HUES48 (cell line): ENCODE measurements around the gene RMC1.

Experiments used
- H3K27ac ChIP-seq: one replicate; pipeline ENCODE4 v1.7.0; 2013; ENCODE audit warnings: low read depth, low read length, inconsistent platforms
- H3K27me3 ChIP-seq: 2 replicates; pipeline ENCODE4 v1.6.1; 2013; ENCODE audit warnings: mild to moderate bottlenecking, low read length; ENCODE audit not compliant: control insufficient read depth, insufficient read depth
- H3K36me3 ChIP-seq: 2 replicates; pipeline ENCODE4 v1.6.1; 2013; ENCODE audit warnings: low read length; ENCODE audit not compliant: control insufficient read depth, insufficient read depth
- H3K4me1 ChIP-seq: 2 replicates; pipeline ENCODE4 v1.6.1; 2013; ENCODE audit warnings: mild to moderate bottlenecking, low read length; ENCODE audit not compliant: control insufficient read depth, insufficient read depth
- H3K4me3 ChIP-seq: 2 replicates; pipeline ENCODE4 v1.5.1; 2013; ENCODE audit warnings: mild to moderate bottlenecking, low read depth, low read length
- H3K9ac ChIP-seq: 2 replicates; pipeline ENCODE4 v1.6.1; 2013; ENCODE audit warnings: mild to moderate bottlenecking, low read depth, low read length, moderate library complexity
- H3K9me3 ChIP-seq: 2 replicates; pipeline ENCODE4 v1.6.1; 2013; ENCODE audit warnings: low read length; ENCODE audit not compliant: control insufficient read depth, insufficient read depth

Gene RMC1

GRCh38 chr18:23560186-23560585 lies 56.9 kb downstream of the RMC1 start:
- H3K27ac ChIP-seq = no peak overlapping the region
- no peaks in the 10 kb centered on the region for H3K9me3 ChIP-seq
- H3K36me3 ChIP-seq = peaks cover 81% of the 10 kb centered on the region

GRCh38 chr18:23563377-23564043 lies 60.2 kb downstream of the RMC1 start:
- H3K36me3 ChIP-seq = peaks cover 82% of the 10 kb centered on the region
- no peak overlapping the region for H3K4me3 ChIP-seq
- no peak overlapping the region for H3K9ac ChIP-seq
- no peaks in the 10 kb centered on the region for H3K27me3 ChIP-seq
- H3K27ac ChIP-seq = no peak overlapping the region
- no peaks in the 10 kb centered on the region for H3K4me1 ChIP-seq
- H3K9me3 ChIP-seq = no peaks in the 10 kb centered on the region

More at GRCh38 chr18:23560186-23560585, 56.9 kb downstream of the RMC1 start:
- Histone ChIP-seq H3K27me3 (no peaks in the 10 kb centered on the region), H3K9ac (no peak overlapping the region), H3K4me1 (no peaks in the 10 kb centered on the region), H3K4me3 (no peak overlapping the region)

- no peak overlapping the region for H3K9ac ChIP-seq
- H3K36me3 ChIP-seq = peaks cover 88% of the 10 kb centered on the region
- H3K27ac ChIP-seq = no peak overlapping the region
- H3K4me1 ChIP-seq = no peaks in the 10 kb centered on the region
- H3K9me3 ChIP-seq = no peaks in the 10 kb centered on the region
- H3K4me3 ChIP-seq = no peak overlapping the region
- no peaks in the 10 kb centered on the region for H3K27me3 ChIP-seq
Measured at GRCh38 chr18:23565916-23566547, 62.7 kb downstream of the RMC1 start.

DNA sequence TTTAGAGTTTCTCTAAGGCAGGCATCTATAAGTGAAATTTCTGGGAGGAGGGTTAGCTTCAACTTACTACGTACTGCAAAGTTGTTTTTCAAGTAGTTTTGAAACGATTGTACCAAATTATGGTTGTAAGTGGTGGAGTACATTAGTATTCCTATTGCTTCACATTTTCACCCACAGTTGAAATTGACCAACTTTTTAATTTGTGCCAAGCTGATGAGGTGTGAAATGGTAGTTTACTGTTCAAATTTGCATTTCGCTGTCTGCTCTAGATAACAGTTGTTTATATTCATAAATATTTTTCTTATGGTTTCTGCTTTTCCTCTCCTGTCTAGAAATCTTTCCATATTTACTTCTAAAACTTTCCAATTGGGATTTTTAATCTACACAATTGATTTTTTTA lies 64.4 kb downstream of the RMC1 start:
- no peak overlapping the region for H3K27ac ChIP-seq

GRCh38 chr18:23568281-23569138 lies 65.2 kb downstream of the RMC1 start:
- H3K27ac ChIP-seq = no peak overlapping the region
- no peak overlapping the region for H3K9ac ChIP-seq
- 0 out of 2 replicates have a peak, but pooled peaks cover under 1% of the 10 kb centered on the region for H3K4me1 ChIP-seq
- H3K36me3 ChIP-seq = peaks cover 94% of the 10 kb centered on the region
- no peaks in the 10 kb centered on the region for H3K9me3 ChIP-seq
- H3K4me3 ChIP-seq = no peak overlapping the region
- no peaks in the 10 kb centered on the region for H3K27me3 ChIP-seq

More for the DNA sequence above, 64.4 kb downstream of the RMC1 start:
- Histone ChIP-seq H3K4me3 (no peak overlapping the region), H3K9ac (no peak overlapping the region), H3K4me1 (no peaks in the 10 kb centered on the region), H3K27me3 (no peaks in the 10 kb centered on the region), H3K9me3 (no peaks in the 10 kb centered on the region), H3K36me3 (peaks cover 94% of the 10 kb centered on the region)

DNA sequence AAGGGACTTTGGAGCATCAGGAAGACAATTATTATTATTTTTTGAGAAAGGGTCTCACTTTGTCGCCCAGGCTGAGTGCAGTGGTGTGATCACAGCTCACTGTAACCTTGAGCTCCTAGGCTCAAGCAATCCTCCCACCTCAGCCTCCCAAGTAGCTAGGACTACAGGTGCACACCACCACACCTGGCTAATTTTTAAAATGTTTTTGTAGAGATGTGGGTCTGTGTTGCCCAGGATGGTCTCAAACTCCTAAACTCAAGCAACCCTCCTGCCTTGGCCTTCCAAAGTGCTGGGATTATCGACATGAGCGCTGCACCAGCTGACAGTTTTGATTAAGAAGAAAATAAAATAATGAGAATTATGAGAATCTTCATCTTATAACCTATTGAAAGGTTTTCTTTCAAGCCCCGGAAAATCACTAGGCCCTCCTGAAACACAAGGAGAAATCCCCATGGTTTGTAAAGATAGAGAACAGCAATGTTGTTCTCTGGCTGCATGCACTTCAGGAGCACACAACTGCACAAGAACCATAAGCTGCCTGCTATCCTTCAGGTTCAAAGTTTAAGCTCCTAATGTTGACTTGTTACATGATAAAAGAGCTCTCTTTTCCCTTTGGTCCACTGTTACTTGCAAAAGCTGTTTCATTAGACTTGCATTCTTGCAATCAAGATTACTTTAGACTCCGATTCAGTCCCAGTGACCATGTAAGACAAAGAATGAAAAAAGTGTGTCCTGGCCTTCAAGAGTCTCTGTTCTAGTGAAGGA lies 66.2 kb downstream of the RMC1 start:
- Histone ChIP-seq H3K4me1 (peaks cover 10% of the 10 kb centered on the region; the same call in 1 of the 2 replicates), H3K27me3 (no peaks in the 10 kb centered on the region), H3K36me3 (peaks cover 88% of the 10 kb centered on the region), H3K4me3 (no peak overlapping the region), H3K27ac (no peak overlapping the region), H3K9ac (no peak overlapping the region), H3K9me3 (no peaks in the 10 kb centered on the region)

- peaks cover 77% of the 10 kb centered on the region for H3K36me3 ChIP-seq
- no peak overlapping the region for H3K4me3 ChIP-seq
- H3K27me3 ChIP-seq = no peaks in the 10 kb centered on the region
- H3K9ac ChIP-seq = no peak overlapping the region
- H3K27ac ChIP-seq = no peak overlapping the region
- H3K4me1 ChIP-seq = peaks cover 12% of the 10 kb centered on the region; the same call in 1 of the 2 replicates
- no peaks in the 10 kb centered on the region for H3K9me3 ChIP-seq
Measured at GRCh38 chr18:23570912-23571504, 67.7 kb downstream of the RMC1 start.

- H3K9me3 ChIP-seq = no peaks in the 10 kb centered on the region
- H3K9ac ChIP-seq = no peak overlapping the region
- peaks cover 12% of the 10 kb centered on the region; the same call in 1 of the 2 replicates for H3K4me1 ChIP-seq
- peaks cover 71% of the 10 kb centered on the region for H3K36me3 ChIP-seq
- H3K4me3 ChIP-seq = no peak overlapping the region
- no peaks in the 10 kb centered on the region for H3K27me3 ChIP-seq
- no peak overlapping the region for H3K27ac ChIP-seq
Measured at GRCh38 chr18:23572012-23572411, 68.7 kb downstream of the RMC1 start.

GRCh38 chr18:23572570-23572969 lies 69.3 kb downstream of the RMC1 start:
- Histone ChIP-seq H3K27ac (no peak overlapping the region), H3K27me3 (no peaks in the 10 kb centered on the region), H3K9me3 (no peaks in the 10 kb centered on the region), H3K9ac (no peak overlapping the region), H3K36me3 (peaks cover 65% of the 10 kb centered on the region), H3K4me3 (no peak overlapping the region), H3K4me1 (peaks cover 12% of the 10 kb centered on the region; the same call in 1 of the 2 replicates)

- peaks cover 12% of the 10 kb centered on the region; the same call in 1 of the 2 replicates for H3K4me1 ChIP-seq
- H3K4me3 ChIP-seq = no peak overlapping the region
- no peaks in the 10 kb centered on the region for H3K9me3 ChIP-seq
- H3K36me3 ChIP-seq = peaks cover 61% of the 10 kb centered on the region
- H3K27me3 ChIP-seq = no peaks in the 10 kb centered on the region
- no peak overlapping the region for H3K27ac ChIP-seq
- no peak overlapping the region for H3K9ac ChIP-seq
Measured at GRCh38 chr18:23573020-23573419, 69.7 kb downstream of the RMC1 start.
